LoVo (cell line): ENCODE results near the gene TTLL5.

Experiments
- DNase-seq: peaks from one replicate; pipeline ENCODE4 v3.0.0-alpha.2; 2016; ENCODE audit warnings: low spot score

The TTLL5 gene

DNA sequence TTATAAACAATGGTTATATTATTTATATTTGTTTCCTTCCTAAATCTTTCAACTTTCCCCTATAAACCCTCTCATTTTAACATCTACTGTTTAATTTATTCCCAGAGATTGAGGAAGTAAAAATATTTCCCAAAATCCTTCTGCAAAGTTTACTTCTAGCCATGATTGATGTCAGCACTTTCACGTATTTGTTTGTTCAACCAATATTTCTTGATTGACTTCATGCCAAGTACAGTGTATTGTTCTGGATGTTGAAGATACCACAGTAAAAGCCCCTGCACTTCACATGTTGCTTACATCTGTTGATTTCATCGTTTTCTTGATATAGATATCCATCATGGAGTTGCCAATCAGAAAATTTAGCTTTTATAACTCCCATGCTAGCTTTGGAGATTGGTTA, 81.8 kb downstream of the TTLL5 start:
- DNase-seq: no peak

DNA sequence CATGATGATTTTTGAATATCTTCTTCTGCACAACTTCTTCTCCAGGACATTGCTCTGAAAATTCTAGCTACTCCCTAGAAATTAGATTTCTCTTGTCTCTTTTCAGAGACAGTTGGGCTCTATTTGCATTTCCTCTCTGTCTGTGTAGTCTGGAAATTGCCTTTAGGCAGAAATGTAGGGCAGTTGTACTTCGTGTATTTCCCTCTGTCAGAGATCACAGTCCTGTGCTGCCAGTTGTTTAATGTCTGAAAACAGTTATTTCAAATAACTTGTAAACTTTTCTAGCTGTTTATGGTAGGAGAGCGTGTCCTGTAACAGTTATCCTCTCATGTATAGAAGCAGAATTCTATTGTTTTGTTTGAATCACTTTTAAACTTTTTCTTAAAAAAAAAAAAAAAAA, 86.9 kb downstream of the TTLL5 start:
- DNase-seq: no peak

- DNase-seq: no peak
Observed at GRCh38 chr14:75748336-75748735, 87.3 kb downstream of the TTLL5 start.

DNA sequence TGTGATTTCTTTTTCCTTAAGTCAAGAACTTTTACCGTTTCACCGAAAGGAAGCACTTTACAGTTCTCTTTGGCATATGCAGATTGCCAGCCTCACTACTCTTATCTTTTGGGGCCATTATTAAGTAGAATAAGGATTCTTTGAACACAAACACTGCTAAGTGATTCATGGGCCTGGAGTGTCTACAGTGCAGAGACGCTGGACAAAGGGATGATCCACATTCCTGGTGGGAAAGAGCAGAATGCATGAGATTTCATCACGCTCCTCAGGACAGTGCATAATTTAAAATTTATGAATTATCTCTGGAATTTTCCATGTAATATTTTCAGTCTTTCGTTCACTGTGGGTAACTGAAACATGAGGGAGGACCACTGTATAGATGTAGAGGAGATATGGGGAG, 90.2 kb downstream of the TTLL5 start:
- no peak for DNase-seq

GRCh38 chr14:75752086-75752485, 91.0 kb downstream of the TTLL5 start:
- DNase-seq: no peak

- no peak for DNase-seq
Observed at GRCh38 chr14:75752907-75753594, 92.0 kb downstream of the TTLL5 start.

- no peak for DNase-seq
Observed at GRCh38 chr14:75753696-75754095, 92.7 kb downstream of the TTLL5 start.

DNA sequence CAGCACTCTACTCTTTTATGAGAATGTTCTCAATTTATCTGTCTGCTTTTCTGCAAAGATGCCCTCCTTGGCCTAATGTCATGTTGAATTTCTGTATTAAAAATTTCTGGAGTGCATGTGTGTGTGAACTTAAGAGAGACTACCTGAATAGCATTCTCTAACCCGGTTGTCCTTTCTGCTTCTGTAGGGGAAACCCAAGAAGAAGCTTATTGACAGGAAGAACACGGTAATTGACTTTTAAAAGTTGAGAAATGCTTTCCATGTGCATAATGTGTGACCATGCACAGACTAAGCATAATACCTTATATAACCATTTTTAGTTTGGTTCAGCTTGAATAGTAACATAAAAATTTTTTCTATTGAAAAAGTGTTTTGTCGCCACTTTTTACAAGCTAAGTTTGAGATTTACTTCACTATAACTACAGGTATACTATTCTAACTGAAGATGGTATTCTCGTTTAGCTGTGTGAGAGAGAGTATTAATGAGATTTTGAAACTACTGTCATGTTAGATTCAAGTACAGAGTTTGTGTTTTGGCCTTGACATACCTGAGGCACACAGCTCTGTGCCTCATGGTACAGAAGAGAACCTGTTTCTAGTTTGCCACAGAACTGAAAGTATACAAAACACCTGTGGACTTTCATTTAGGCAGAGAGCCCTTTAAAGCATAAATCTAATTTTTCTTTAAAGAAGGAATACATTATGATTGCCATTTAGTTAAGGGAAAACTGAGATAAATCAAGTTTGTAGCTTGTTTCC, 96.8 kb downstream of the TTLL5 start:
- no peak for DNase-seq

DNA sequence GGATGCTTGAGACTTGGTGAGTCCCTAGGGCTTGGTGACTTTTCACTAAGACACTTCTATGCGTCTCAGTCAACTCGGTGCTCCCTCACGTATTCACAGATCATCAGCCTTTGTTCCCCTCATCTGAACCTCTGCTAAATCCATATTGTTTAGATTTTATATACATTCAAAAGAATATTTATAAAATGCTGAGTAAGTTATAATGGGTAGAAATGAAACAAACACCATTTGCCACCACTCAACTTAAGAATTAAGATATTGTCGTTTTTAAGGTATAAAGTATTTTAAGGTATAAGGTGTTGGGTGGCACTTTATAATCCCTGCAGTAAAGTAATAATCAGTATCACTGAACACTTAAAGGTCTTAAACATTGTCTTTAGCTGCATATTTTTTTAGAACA, 103.0 kb downstream of the TTLL5 start:
- DNase-seq: no peak

GRCh38 chr14:75769047-75769685, 108.1 kb downstream of the TTLL5 start:
- DNase-seq: no peak

DNA sequence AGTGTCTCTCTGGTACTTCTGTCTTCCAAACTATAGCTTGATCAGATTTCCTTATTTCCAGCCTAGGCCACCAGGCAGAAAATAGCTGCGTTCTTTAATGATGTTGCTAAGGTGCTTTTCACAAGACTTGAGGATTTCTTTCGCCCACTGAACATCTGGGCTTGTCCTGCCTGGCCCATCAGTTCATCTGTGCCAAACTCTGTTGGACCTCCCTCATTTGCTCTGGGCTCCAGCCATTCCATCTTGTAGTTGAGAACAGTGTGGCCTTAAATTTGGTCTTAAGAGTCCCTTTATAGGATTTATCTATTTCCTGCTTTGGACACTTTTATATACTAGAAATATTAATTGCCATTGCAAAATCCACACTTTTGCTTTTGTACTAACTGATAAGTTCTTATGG, 109.6 kb downstream of the TTLL5 start:
- DNase-seq: no peak

DNA sequence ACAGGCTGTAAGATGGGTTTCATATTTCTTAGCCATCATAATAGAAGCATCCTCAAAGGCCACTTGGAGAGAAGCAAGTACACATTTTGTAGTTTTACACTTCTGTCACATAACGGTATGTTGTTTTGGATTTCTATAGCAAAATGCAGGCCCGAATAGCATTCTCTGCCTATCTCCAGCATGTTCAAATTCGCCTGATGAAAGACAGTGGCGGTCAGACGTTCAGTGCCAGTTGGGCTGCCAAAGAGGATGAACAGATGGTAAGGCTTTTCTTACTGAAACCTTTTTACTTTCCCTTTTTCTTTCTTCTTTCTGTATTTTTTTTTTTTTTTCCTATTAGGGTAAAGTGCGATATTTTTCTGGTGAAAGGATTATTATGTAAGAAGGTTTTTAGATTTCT, 110.5 kb downstream of the TTLL5 start:
- DNase-seq: no peak

DNA sequence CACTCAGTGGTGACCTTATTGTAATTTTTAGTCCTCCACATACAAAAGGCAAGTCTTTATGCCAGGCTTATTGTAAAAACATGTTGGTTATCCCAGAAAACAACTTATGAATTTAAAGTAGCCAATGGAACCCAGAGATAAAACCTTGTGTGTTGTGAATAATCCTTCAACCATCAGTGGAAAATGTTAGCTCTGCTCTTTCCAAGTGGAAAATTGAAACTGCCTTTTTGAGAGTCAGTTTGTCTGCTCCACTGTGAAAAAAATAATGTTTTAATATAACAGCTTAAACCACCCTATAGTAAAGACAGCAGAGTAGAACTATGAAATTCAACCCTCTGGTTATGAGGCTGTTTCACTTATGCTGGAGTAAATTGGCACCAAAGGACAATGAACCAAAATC, 112.0 kb downstream of the TTLL5 start:
- no peak for DNase-seq

DNA sequence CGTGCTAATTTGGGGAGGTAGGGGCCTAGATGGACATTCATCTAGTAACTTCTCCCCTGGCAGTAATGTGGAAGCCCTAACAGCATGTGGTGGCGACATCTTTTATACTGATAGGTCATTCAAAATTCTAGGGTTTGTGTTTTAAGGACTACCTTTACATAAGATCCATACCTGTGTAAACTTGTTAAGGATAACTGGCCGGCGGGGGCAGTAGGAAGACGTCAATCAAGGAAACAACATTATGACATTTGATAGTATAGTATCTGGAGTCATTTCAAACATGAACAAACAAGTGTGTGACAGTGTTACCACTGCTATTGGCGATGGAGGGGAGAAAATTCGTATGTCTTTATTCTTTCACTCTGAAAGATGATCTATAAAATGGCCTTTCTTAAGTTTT, 120.0 kb downstream of the TTLL5 start:
- no peak for DNase-seq

DNA sequence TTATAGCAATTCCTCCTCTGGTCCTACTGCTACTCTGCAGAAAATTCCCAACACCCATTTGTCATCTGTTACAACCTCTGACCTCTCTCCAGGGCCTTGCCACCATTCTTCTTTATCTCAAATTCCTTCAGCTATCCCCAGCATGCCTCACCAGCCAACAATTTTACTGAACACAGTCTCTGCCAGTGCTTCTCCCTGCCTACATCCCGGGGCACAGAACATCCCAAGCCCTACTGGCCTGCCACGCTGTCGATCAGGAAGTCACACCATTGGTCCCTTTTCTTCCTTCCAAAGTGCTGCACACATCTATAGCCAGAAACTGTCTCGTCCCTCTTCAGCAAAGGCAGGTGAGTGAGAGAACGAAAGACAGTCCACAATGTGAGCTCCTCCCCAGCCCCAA, 122.1 kb downstream of the TTLL5 start:
- DNase-seq: no peak

GRCh38 chr14:75783602-75784313, 122.7 kb downstream of the TTLL5 start:
- DNase-seq: no peak

- no peak for DNase-seq
Observed at GRCh38 chr14:75784314-75784686, 123.3 kb downstream of the TTLL5 start.

- no peak for DNase-seq
Observed at GRCh38 chr14:75793806-75794205, 132.8 kb downstream of the TTLL5 start.

- no peak for DNase-seq
Observed at GRCh38 chr14:75794615-75795038, 133.6 kb downstream of the TTLL5 start.

- no peak for DNase-seq
Observed at GRCh38 chr14:75800792-75801191, 139.7 kb downstream of the TTLL5 start.

- DNase-seq: no peak
Observed at GRCh38 chr14:75802486-75802885, 141.4 kb downstream of the TTLL5 start.

DNA sequence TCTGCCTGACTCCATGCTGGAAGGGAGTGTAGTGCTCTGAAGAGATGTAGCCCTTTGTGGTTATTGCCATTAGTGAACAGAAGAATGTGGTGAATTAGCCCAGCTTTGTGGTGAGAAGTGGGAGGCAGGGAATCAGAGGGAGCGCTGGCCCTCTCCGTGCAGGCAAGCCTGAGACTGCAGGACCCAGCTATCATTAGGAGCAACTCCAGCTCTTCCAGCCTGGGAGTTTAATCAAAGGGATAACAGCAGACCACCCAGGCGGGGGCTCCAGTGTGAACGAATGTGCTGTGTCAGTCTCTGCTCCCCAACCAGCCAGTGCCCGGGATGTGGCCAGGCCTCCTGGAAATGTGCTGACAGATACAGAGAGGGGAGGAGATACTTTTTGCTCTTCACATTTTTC, 142.7 kb downstream of the TTLL5 start:
- DNase-seq: no peak
